ENCODE measurements around the gene CHI3L1.

Gene CHI3L1

GRCh38 chr1:203165101-203165799 lies 21.3 kb downstream of the CHI3L1 start:
- Mint-ChIP-seq H3K36me3 (ENCODE audit: low read depth) (no peaks in the 10 kb centered on the region), H3K9me3 (no peaks in the 10 kb centered on the region), H3K4me3 (no peak overlapping the region), H3K4me1 (peaks cover 9% of the 10 kb centered on the region), H3K27me3 (ENCODE audit: low read depth) (peaks cover 11% of the 10 kb centered on the region), H3K27ac (no peak overlapping the region)
- TF ChIP-seq CTCF (IDR thresholded peaks at IDR 0.05; ENCODE audit: unreplicated experiment in 3 of 3) = no peak

GRCh38 chr1:203163891-203164635 lies 22.4 kb downstream of the CHI3L1 start:
- H3K9me3 Mint-ChIP-seq = peaks cover 5% of the 10 kb centered on the region
- H3K27me3 Mint-ChIP-seq (ENCODE audit: low read depth) = peaks cover 11% of the 10 kb centered on the region
- TF ChIP-seq CTCF (IDR thresholded peaks at IDR 0.05; ENCODE audit: unreplicated experiment in 3 of 3) = no peak
- H3K36me3 Mint-ChIP-seq (ENCODE audit: low read depth) = peaks cover 6% of the 10 kb centered on the region
- H3K4me1 Mint-ChIP-seq = peaks cover 7% of the 10 kb centered on the region
- no peak overlapping the region for H3K27ac Mint-ChIP-seq
- H3K4me3 Mint-ChIP-seq = no peak overlapping the region

- no peak for TF ChIP-seq CTCF (IDR thresholded peaks at IDR 0.05; ENCODE audit: unreplicated experiment in 3 of 3)
- Mint-ChIP-seq H3K9me3 (peaks cover 10% of the 10 kb centered on the region), H3K4me3 (no peak overlapping the region), H3K4me1 (peaks cover 19% of the 10 kb centered on the region), H3K27me3 (ENCODE audit: low read depth) (peaks cover 11% of the 10 kb centered on the region), H3K27ac (no peak overlapping the region), H3K36me3 (ENCODE audit: low read depth) (peaks cover 11% of the 10 kb centered on the region)
These were observed 24.1 kb downstream of the CHI3L1 start for GRCh38 chr1:203162403-203162802.

- Mint-ChIP-seq H3K36me3 (ENCODE audit: low read depth) (peaks cover 11% of the 10 kb centered on the region), H3K27ac (no peak overlapping the region), H3K9me3 (peaks cover 10% of the 10 kb centered on the region), H3K4me3 (no peak overlapping the region), H3K4me1 (peaks cover 19% of the 10 kb centered on the region), H3K27me3 (ENCODE audit: low read depth) (peaks cover 10% of the 10 kb centered on the region)
- TF ChIP-seq CTCF (IDR thresholded peaks at IDR 0.05; ENCODE audit: unreplicated experiment in 3 of 3) = no peak
These were observed 24.8 kb downstream of the CHI3L1 start for GRCh38 chr1:203161703-203162102.

- no peak overlapping the region for H3K4me3 Mint-ChIP-seq
These were observed 25.3 kb downstream of the CHI3L1 start for GRCh38 chr1:203161175-203161574.

More at GRCh38 chr1:203161175-203161574, 25.3 kb downstream of the CHI3L1 start:
- Mint-ChIP-seq H3K36me3 (ENCODE audit: low read depth) (peaks cover 11% of the 10 kb centered on the region), H3K27ac (no peak overlapping the region), H3K4me1 (peaks cover 21% of the 10 kb centered on the region), H3K27me3 (ENCODE audit: low read depth) (peaks cover 5% of the 10 kb centered on the region), H3K9me3 (peaks cover 10% of the 10 kb centered on the region)
- TF ChIP-seq CTCF (IDR thresholded peaks at IDR 0.05; ENCODE audit: unreplicated experiment in 3 of 3) = no peak
